Endometrium (tissue), 2 donors: ENCODE data around the gene PDE7B.
"Not testable (repeated sequence)": the region's sequence is repeated elsewhere in the genome, so short reads cannot be mapped to it uniquely, and the experiment has no call there.

Experiments used
- FAIRE-seq: peaks from 2 replicates; lab custom pipeline; 2012; peaks lifted over from hg19 to GRCh38; lab: Jason Lieb, UNC
- donor health status: control.
- donor health status: control.

The PDE7B gene

GRCh38 chr6:135850882-135851281, 619 bp upstream of the PDE7B start:
- FAIRE-seq = no peak

- FAIRE-seq = no peak
Observed at GRCh38 chr6:135852746-135853145, 1.2 kb downstream of the PDE7B start.

- no peak for FAIRE-seq
Observed at GRCh38 chr6:135853227-135853626, 1.7 kb downstream of the PDE7B start.

GRCh38 chr6:135853986-135854385, 2.5 kb downstream of the PDE7B start:
- FAIRE-seq = no peak

- FAIRE-seq = no peak
Observed at GRCh38 chr6:135854799-135855198, 3.3 kb downstream of the PDE7B start.

GRCh38 chr6:135858931-135859330, 7.4 kb downstream of the PDE7B start:
- no peak for FAIRE-seq

GRCh38 chr6:135860361-135860760, 8.9 kb downstream of the PDE7B start:
- no peak for FAIRE-seq

- peak; percentile 77 for FAIRE-seq
Observed at GRCh38 chr6:135861189-135861588, 9.7 kb downstream of the PDE7B start.

GRCh38 chr6:135864929-135865328, 13.4 kb downstream of the PDE7B start:
- not testable (repeated sequence) for FAIRE-seq

- no peak for FAIRE-seq
Observed at GRCh38 chr6:135866445-135867123, 15.1 kb downstream of the PDE7B start.

- FAIRE-seq = no peak
Observed at GRCh38 chr6:135867332-135867731, 15.8 kb downstream of the PDE7B start.

GRCh38 chr6:135869857-135870256, 18.4 kb downstream of the PDE7B start:
- FAIRE-seq = no peak

- FAIRE-seq = no peak
Observed at GRCh38 chr6:135870722-135871121, 19.2 kb downstream of the PDE7B start.

GRCh38 chr6:135871296-135871695, 19.8 kb downstream of the PDE7B start:
- no peak for FAIRE-seq

GRCh38 chr6:135871878-135872277, 20.4 kb downstream of the PDE7B start:
- no peak for FAIRE-seq

GRCh38 chr6:135875446-135875845, 23.9 kb downstream of the PDE7B start:
- no peak for FAIRE-seq

- no peak for FAIRE-seq
Observed at GRCh38 chr6:135876058-135876457, 24.6 kb downstream of the PDE7B start.

- FAIRE-seq = no peak
Observed at GRCh38 chr6:135877666-135878065, 26.2 kb downstream of the PDE7B start.

GRCh38 chr6:135880066-135880972, 28.8 kb downstream of the PDE7B start:
- FAIRE-seq = no peak

GRCh38 chr6:135883045-135883444, 31.5 kb downstream of the PDE7B start:
- FAIRE-seq = no peak

- FAIRE-seq = no peak
Observed at GRCh38 chr6:135883536-135883935, 32.0 kb downstream of the PDE7B start.

GRCh38 chr6:135884136-135884535, 32.6 kb downstream of the PDE7B start:
- no peak for FAIRE-seq

GRCh38 chr6:135887069-135887468, 35.6 kb downstream of the PDE7B start:
- no peak for FAIRE-seq
